HG03095 (cell line): ENCODE data around the gene PLTP.
"Not testable (repeated sequence)": the region's sequence is repeated elsewhere in the genome, so short reads cannot be mapped to it uniquely, and the experiment has no call there.

Experiments used
- ATAC-seq: cut with Tn5 transposase; IDR thresholded peaks from one replicate; pipeline ENCODE4 v1.9.1; 2021; ENCODE audit warnings: moderate library complexity; ENCODE audit not compliant: unreplicated experiment

PLTP gene

DNA sequence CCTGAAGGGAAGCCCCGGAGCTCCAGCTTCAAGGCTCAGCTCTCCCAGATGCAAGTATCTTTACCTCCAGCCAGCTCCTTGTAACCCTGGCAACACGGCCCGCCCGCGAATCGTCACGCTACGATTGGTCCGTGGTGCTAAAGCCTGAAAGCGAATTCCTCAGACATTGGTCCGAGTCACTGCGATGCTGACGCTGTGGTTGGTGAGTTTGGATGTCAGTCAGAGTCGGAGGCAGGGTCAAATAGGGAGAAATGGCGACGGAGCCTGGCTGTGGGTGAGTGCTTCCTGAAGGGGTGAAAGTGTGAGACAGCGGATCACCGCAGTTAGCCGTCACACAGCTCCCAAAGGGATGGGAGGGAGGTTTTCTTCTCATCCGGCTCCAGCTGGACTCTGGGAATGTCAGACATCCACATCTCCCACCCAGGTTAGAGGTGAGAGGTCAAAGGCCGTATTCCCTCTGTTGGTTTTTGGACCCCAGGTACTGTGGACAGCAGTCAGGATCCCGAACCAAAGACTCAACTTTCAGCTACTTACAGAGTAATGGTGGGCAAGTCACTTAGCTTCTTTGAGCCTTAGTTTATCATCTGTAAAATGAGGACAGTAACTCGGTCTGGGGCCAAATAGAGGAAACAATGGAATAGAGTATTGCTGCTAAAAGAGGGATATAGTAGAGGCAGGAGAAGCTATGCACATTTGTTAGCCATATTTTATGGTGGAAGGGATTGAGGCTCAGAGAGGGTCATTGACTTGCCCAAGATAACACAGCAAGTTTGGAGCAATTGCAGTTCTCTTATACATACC is 30.8 kb downstream of the PLTP start, which contains the start of gene ZSWIM1:
Gene ZSWIM1, plus strand, starts transcription at position 240 of the 801 bp plus-strand sequence. CDS start 1,366 bp downstream, outside the sequence.
- ATAC-seq, result peak; percentile 91

DNA sequence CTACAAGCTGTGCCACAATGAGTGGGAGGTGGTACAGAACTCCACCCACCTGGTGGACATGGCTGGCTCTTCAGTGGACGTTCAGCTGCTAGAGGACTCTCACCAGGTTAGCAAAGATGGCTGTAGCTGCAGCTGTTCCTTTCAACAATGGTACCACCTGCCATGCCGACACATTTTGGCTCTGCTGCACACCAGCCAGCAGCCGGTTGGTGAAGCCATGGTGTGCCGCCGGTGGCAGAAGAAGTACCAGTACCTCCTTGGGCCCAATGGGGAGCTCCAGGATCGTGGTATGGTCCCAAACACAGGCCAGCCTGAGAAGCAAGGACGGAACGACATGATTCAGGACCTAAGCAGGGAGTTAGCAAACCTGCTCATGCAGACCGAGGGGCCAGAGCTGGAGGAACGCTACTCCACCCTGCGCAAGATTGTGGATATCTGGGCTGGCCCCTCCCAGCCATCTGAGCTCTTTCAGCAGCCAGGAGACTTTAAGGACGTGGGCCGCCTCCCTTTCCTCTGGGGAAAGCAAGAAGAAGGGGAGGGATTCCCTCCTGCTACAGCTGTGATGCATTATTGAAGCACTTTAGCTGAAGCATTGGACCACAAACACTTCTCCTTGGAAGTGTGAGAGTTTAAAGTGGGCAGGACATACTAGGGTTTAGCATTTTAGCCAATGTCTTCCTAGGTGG is 33.7 kb downstream of the PLTP start:
- no peak for ATAC-seq

DNA sequence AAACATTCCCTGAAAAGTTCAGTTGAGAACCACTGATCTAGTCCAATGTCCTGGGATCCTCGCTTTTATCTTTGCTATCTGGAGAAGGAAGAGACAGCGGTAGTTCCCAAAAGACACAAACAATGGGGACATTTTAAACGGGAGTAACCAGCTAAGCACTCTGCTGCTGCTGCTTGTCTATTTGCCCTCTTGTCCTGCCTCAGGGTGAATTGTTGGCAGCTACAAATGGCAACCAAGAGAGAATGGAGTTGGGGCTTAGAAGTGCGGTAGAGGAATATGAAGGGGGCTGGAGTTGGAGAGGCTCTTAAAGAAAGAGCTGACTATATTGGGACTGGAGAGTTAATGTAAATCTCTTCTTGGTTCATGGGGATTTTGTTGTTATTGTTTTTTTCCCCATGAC is 37.4 kb downstream of the PLTP start:
- no peak for ATAC-seq

DNA sequence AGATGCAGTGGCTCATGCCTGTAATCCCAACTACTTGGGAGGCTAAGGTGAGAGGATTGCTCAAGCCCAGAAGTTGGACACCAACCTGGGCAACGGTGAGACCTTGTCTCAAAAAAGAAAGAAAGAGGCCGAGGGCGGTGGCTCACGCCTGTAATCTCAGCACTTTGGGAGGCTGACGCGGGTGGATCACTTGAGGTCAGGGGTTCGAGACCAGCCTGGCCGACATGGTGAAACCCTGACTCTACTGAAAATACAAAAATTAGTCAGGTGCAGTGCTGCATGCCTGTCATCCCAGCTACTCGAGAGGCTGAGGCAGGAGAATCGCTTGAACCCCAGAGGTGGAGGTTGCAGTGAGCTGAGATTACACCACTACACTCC is 37.9 kb downstream of the PLTP start:
- ATAC-seq, result not testable (repeated sequence)

DNA sequence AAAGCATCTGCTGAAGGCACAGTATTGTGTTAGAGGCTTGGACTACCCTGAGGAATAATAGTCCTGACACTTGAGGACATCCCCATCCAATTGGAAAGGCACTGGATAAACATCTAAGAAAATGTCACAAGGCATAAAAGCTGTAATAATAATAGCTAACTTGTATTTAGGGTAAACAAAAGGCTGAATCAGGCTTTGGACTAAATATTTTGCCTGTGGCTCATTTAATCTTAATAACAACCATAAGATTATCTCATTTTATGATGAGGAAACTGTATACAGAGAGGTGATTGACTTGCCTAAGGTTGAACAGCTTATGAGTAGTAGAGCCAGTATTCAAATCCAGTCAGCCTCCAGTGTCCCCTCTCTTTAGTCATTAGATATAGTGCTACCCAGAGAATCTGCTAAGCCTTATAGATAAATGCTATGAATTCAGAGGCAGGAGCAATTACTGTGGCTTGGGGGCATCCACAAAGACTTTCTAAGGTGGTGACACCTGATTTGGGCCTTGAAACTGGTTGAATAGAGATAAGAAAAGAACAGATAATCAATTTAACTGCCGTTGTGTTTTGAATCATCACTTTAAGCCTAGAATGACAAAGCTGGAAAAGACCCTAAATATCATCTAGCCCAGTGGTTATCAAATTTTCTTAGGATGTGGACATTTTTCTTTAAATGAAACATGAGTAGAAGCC is 38.4 kb downstream of the PLTP start:
- no peak for ATAC-seq

DNA sequence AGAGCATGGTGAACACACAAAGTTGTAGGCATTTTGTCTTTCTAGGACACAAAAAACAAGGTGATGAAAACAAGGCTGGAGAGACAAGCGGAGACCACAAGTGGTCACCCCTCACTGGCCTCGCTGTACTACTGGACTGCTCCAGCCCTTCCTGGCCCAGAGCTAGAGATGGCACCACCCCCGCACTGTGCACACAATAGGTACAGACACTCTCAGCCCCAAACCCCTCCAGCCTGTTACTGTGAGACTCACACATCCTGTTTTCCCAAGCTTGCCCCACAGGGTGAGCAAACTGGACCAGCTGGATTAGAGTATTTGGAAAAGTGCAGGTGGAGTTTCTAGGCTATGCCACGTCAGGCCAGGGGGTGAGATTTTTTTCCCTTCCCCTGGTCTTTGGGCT is 39.3 kb downstream of the PLTP start:
- ATAC-seq, result no peak

DNA sequence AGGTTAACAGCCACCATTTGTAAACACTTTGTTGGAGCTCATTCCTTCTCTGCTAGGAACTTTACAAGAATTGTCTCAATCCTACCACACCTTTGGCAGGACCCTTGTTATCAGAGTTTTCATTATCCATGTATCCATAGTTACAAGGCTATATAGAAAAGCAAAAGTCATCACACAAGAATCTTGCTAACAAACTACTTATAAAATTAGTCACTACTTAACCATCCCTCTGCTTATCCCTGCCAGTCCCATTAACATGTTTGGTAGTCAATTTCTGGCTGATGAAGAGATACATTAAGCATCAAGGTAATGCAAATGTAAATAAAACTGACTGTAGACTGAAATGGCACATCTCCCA is 44.2 kb downstream of the PLTP start:
- ATAC-seq, result no peak

DNA sequence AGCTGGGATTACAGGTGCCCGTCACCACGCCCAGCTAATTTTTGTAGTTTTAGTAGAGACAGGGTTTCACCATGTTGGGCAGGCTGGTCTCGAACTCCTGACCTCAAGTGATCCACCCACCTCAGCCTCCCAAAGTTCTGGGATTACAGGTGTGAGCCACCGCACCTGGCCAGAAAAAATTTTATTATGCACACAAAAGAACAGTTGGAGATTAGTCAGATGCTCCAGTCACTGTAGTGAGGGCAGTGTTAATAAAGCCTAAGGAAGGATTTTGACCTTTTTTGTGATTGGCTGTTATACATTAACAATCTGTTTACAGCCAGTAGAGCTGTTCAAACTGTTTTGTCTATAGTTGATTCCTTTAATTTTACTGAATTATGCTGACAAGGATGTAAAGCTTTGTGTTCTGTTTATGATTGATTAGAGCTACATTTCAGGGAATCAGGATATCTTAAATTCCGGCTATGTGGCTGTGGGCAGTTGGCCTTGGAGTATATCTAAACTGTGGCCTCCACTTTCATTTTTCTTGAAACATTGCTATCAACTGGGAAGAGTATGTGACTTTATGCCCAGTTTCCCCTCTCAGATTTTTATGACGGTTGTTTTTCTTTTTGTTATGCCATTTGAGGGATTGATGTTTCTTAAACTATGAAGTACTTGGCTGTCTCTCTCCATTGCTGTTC is 44.7 kb downstream of the PLTP start:
- no peak for ATAC-seq

DNA sequence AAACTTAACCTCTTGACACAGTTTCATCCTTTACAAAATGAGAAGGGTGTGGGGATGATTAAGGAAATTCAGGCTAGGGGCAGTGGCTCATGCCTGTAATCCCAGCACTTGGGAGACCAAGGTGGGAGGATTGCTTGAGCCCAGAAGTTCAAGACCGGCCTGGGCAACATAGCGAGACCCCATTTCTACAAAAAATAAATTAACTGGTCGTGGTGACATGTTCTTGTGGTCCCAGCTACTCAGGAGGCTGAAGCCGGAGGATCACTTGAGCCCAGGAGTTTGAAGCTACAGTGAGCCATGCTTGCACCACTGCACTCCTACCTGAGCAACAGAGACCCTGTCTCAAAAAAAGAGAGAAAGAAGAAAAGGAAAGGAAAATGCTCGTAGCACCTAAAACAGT is 45.5 kb downstream of the PLTP start:
- ATAC-seq, result no peak

DNA sequence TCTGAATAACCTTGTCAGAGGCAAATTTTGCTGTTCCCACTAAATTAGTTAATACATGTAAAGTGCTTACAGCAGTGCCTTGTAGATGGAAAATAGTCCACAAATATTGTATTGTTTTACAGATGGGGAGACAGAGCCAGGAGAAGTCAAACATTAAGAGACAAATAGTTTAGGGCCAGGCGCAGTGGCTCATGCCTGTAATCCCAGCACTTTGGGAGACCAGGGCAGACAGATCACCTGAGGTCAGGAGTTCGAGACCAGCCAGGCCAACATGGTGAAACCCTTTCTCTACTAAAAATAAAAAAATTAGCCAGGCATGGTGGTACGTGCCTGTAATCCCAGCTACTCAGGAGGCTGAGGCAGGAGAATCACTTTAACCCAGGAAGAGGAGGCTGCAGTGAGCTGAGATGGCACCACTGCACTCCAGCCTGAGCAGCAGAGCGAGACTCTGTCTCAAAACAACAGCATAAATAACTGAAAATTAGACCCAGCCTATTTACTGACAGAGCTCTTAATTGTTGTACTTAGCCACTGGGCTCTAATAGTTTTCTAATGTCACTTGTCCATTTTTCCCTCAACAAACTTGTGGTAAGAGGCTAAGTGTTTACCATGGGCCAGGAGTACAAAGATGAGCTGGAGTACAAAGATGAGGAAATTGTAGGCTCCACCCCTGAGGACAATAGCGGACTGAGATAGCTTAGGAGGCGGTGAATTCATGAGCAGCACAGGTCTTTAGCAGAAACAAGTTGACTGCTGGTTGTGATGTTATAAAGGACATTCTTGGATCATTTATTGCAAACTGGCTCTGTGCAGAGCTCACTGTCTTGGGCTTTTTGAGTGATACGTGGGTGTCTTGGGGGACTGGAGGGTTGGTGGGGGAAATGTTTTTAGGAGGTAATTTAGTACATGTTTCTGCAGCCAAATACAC is 48.1 kb downstream of the PLTP start:
- ATAC-seq, result no peak

DNA sequence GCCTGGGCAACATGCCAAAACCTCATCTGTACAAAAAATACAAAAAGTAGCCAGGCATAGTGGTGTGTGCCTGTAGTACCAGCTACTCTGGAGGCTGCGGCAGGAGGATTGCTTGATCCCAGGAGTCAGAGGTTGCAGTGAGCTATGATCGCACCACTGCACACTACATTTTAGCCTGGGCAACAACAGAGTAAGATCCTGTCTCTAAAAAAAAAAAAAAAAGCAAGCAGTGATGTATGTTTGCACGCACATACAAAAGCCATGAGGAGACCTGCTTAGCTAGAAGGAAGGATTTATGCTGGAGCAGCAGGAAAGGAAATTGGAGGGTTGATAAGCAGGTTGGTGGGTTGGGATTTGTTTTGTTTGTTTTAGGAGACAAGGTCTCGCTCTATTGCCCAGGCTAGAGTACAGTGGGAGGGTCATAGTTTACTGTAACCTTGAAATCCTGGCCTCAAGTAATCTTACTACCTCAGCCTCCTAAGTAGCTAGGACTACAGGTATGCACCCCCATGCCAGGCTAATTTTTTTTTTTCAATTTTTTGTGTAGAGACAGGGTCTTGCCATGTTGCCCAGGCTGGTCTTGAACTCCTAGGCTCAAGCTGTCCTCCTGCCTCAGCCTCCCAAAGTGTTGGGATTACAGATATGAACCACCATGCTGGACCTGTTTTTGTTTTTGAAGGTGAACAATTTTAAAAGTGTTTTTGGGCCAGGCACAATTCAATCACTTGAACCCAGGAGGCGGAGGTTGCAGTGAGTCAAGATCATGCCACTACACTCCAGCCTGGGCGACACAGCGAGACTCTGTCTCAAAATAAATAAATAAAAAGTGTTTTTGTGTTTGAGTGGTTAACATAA is 50.5 kb downstream of the PLTP start:
- ATAC-seq, result no peak

DNA sequence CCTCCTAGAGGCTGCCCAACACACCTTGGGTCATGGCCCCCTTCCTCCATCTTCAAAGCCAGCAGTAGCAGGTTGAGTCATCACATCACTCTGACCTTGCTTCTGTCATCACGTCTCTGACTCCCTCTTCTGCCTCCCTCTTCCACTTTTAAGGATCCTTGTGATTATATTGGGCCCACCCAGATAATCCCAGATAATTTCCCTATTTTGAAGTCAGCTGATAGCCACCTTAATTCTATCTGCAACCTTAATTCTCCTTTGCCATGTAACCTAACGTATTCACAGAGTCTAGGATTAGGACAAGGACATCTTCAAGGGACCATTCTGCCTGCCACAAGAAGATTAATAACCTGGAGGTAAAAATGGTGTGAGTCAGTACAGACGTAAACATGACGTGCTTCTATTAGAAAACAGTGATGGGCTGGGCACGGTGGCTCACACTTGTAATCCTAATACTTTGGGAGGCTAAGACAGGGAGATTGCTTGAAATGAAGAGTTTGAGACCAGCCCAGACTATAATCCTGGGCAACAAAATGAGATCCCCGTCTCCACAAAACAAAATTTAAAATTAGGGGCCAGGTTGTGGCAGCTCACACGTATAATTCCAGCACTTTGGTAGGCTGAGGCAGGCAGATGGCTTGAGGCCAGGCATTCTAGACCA is 51.3 kb downstream of the PLTP start:
- ATAC-seq, result no peak

DNA sequence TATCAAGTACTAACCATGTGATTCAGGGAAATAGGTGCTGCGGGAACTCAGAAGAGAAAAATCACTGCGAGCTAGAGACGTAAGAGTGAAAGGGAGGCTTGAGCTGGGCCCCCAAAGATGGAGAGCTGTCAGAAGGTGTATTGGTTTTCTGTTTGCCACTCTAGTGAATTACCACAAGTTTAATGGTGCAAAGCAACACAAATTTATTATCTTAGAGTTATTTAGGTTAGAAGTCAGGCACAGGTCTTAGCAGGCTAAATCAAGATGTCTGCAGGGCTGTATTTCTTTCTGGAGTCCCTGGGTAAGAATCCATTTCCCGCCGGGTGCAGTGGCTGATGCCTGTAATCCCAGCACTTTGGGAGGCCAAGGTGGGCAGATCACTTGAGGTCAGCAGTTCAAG is 52.0 kb downstream of the PLTP start:
- no peak for ATAC-seq

DNA sequence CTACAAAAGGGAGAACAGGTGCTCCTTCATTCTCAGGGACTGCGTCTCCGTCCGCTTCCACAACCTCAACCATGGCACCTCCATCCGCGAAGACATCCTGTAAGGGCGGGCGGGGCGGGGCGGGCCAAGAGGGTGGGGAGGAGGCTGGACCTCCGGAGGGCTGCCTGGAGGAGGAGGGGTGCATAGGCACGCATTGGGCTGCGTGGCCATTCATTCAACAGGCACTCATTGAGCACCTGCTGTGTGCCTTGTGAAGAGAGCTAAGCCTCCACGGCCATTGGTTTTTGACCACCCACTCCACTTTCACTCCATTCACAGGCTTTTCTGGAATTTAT is 54.1 kb downstream of the PLTP start:
- peak; percentile 24 for ATAC-seq

DNA sequence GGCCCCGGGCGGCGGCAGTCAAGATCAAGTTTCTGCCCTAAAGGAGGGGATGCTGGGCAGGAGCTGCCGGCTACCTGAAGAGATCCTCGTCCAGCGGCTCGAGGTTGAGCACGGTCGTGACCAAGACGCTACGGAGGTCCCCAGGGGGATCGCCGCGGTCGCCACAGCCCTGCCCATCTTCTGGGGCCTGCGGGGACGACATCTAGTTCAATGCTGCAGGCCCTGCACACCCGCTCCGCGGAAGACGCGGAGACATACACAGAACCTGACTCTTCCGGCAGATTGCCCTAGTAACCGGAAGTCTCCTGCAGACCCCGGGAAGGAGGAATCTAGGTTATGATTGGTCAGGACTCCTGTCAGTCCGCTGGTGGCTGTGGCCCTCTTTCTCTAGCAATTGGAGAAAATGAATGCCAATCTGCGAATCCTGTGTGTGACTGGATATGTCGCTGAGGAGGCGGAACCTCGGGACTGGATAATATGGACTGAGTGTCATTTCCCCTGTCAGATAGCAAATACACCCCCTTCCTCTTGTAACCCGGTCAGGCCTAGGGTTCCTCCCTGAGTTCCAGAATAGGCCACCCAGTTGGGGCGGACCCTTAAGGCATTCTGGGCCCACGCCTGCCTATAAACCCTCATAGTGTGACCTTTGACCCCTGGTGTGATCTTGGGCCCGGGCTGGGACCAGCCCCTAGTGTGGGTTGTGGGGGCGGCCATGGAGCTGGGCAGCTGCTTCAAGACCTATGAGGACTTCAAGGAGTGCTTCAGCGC is 54.7 kb downstream of the PLTP start, which contains the start of the genes ACOT8 and ZSWIM3:
Gene ACOT8, minus strand, starts transcription at position 279 of the 768 bp plus-strand sequence. Its CDS starts 77 bp downstream, at position 202.
Gene ZSWIM3, plus strand, starts transcription at position 501 of the 768 bp plus-strand sequence. Its CDS starts 212 bp downstream, at position 713.
- peak; percentile 89 for ATAC-seq

DNA sequence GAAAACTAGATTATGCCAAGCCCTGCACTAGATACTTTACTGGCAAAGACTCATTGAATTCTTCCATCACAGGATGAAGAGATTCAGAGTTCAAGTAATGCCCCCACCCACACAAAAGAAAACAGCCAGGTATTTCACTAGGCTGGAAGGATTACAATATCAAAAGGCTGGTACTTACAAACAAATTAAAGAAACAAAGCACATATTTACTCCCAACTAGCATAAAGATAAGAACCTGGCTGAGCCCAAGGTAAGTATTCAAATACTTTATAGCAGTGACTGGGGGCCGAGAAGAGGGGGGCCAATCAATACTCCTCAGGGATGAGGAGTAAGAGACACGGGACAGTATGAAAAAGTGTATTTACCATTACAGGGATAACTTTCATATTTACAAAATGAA is 58.5 kb downstream of the PLTP start:
- no peak for ATAC-seq

DNA sequence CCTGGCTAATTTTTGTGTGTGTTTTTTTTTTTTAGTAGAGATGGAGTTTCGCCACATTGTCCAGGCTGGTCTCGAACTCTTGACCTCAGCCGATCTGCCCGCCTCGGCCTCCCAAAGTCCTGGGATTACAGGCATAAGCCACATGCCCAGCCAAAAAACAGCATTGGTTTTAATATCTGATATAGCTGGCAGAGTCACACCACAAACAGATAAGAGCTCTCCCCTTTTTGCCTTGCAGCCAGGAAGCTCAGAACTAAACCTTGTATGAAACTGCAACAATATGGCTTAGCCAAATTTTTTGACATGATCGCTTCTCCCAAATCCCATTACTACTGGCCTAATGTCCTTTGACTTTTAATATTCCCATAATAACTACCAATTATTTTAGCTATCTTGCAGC is 59.6 kb downstream of the PLTP start:
- ATAC-seq, result no peak

DNA sequence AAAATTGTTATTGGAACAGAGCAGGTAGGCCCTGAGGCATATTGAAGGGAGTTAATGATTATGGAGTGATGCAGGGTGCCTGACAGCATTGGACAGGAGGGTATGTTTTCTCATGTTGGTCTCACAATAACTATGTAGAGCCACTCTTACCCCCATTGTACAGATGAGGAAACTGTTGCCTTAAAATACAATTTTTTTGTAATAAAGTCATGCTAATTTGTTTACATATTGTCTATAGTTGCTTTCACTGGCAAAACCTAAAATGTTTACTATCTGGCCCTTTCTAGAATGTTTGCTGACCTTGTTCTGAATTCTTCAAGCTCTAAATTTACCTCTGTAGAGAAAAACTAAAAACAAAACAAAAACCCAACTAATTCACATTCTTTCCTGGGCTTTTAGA is 60.5 kb downstream of the PLTP start:
- ATAC-seq, result no peak
